SK-N-SH (cell line): ENCODE results near the gene ENOX1. TPM values are rescaled to one million over a fixed set of nuclear protein-coding genes. Genes with fewer than 3 reads are reported as not detected.

Experiments
- CTCF ChIA-PET: fragments of 300-600, 350-600 bp; formaldehyde crosslinking; extraction: SDS; loops from one replicate; lab custom pipeline; 2021; lab: Yijun Ruan, JAX
- POLR2A ChIA-PET: fragments of 350-600 bp; sonication (Branson Sonifier 250); formaldehyde crosslinking; extraction: SDS; loops from one replicate; lab custom pipeline; 2020; ENCODE audit warnings: antibody characterized with exemption, inconsistent platforms; lab: Yijun Ruan, JAX
- DNase-seq: peaks from one replicate; pipeline ENCODE4 v3.0.0; 2012
- H2AFZ ChIP-seq: fragments of 200-600 bp; sonication (generic); 2 replicates; pipeline ENCODE4 v1.8.1; 2016; ENCODE audit warnings: antibody characterized with exemption, mild to moderate bottlenecking, low read depth
- H3F3A ChIP-seq: fragments of 200-600 bp; sonication (generic); replicated peaks from 2 replicates; pipeline ENCODE3; 2016; ENCODE audit warnings: antibody characterized with exemption, mild to moderate bottlenecking; ENCODE audit not compliant: insufficient read depth
- H3K27ac ChIP-seq, 2 experiments: fragments of 200-500 bp in 1 of 2; fragments of 200-600 bp in 1 of 2; sonication (Bioruptor generic) in 1 of 2; sonication (generic), shearing (Covaris generic) in 1 of 2; 2 replicates each; pipeline versions ENCODE4 v1.5.1 to v1.6.1; 2014 to 2016; ENCODE audit warnings: low read depth in 2 of 2, inconsistent platforms in 1 of 2, low read length in 1 of 2, mild to moderate bottlenecking in 1 of 2, mixed read lengths in 1 of 2
- H3K27me3 ChIP-seq: fragments of 200-600 bp; sonication (generic), shearing (Covaris generic); 2 replicates; pipeline ENCODE4 v1.6.1; 2016; ENCODE audit warnings: mixed run types; ENCODE audit not compliant: insufficient read depth
- H3K36me3 ChIP-seq, 2 experiments: fragments of 200-500 bp in 1 of 2; fragments of 200-600 bp in 1 of 2; sonication (Bioruptor generic) in 1 of 2; sonication (generic) in 1 of 2; replicated peaks in 1 of 2; 2 replicates each; pipeline versions ENCODE3 to v1.5.1; 2014 to 2016; ENCODE audit warnings: low read length in 1 of 2, mild to moderate bottlenecking in 1 of 2; ENCODE audit not compliant: insufficient read depth in 2 of 2, control insufficient read depth in 1 of 2
- H3K4me1 ChIP-seq, 2 experiments: fragments of 200-500 bp in 1 of 2; fragments of 200-600 bp in 1 of 2; sonication (Bioruptor generic) in 1 of 2; sonication (generic), shearing (Covaris generic) in 1 of 2; 2 replicates each; pipeline versions ENCODE4 v1.5.1 to v1.6.1; 2014 to 2016; ENCODE audit warnings: low read depth in 1 of 2, low read length in 1 of 2, mixed run types in 1 of 2; ENCODE audit not compliant: insufficient read depth in 2 of 2, control insufficient read depth in 1 of 2
- H3K4me2 ChIP-seq: fragments of 200-600 bp; sonication (generic), shearing (Covaris generic); 2 replicates; pipeline ENCODE4 v1.6.1; 2017; ENCODE audit warnings: mixed run types
- H3K4me3 ChIP-seq, 2 experiments: fragments of 200-500 bp in 1 of 2; fragments of 200-600 bp in 1 of 2; sonication (Bioruptor generic) in 1 of 2; sonication (generic), shearing (Covaris generic) in 1 of 2; 2 replicates each; pipeline versions ENCODE4 v1.5.1 to v1.8.1; 2014 to 2016; ENCODE audit warnings: low read depth in 2 of 2, inconsistent platforms in 1 of 2, low read length in 1 of 2, mild to moderate bottlenecking in 1 of 2, mixed read lengths in 1 of 2, moderate library complexity in 1 of 2
- H3K79me2 ChIP-seq: fragments of 200-600 bp; sonication (generic); 2 replicates; pipeline ENCODE4 v1.8.1; 2017; ENCODE audit warnings: mild to moderate bottlenecking; ENCODE audit not compliant: insufficient read depth
- H3K9ac ChIP-seq: fragments of 200-600 bp; sonication (generic); 2 replicates; pipeline ENCODE4 v1.6.1; 2017; ENCODE audit warnings: mixed run types
- H3K9me2 ChIP-seq: fragments of 200-600 bp; sonication (generic); 2 replicates; pipeline ENCODE4 v1.6.1; 2017; ENCODE audit warnings: mixed run types
- H3K9me3 ChIP-seq: fragments of 200-600 bp; sonication (generic); 2 replicates; pipeline ENCODE4 v1.6.1; 2017; ENCODE audit warnings: mixed run types, mild to moderate bottlenecking, moderate library complexity
- H4K20me1 ChIP-seq: fragments of 200-600 bp; sonication (generic); 2 replicates; pipeline ENCODE4 v1.6.1; 2017; ENCODE audit warnings: mild to moderate bottlenecking, mixed run types; ENCODE audit not compliant: insufficient read depth
- CHD2 ChIP-seq: fragments of 150-350 bp; IDR thresholded peaks from 2 replicates; pipeline ENCODE4 v1.6.1; 2018; ENCODE audit warnings: low read length; ENCODE audit not compliant: partially characterized antibody
- CTCF ChIP-seq: fragments of 200-600 bp; sonication (generic); IDR thresholded peaks from 2 replicates; pipeline ENCODE4 v1.6.1; 2017; ENCODE audit warnings: antibody characterized with exemption, mild to moderate bottlenecking, moderate library complexity
- ELF1 ChIP-seq: IDR thresholded peaks from 2 replicates; pipeline ENCODE4 v1.4.0; 2012
- MEF2A ChIP-seq: IDR thresholded peaks from 2 replicates; pipeline ENCODE4 v1.4.0; 2012; ENCODE audit warnings: low read depth, borderline replicate concordance
- POLR2AphosphoS5 ChIP-seq: IDR thresholded peaks from 2 replicates; pipeline ENCODE4 v1.6.1; 2012; ENCODE audit warnings: low read depth, low read length
- RCOR1 ChIP-seq: fragments of 150-350 bp; IDR thresholded peaks from 2 replicates; pipeline ENCODE4 v1.6.1; 2017; ENCODE audit warnings: antibody characterized with exemption, low read length
- RFX5 ChIP-seq: IDR thresholded peaks from 2 replicates; pipeline ENCODE4 v1.6.1; 2012; ENCODE audit warnings: mild to moderate bottlenecking, improper control_type of control experiment, low read length
- SIN3A ChIP-seq: IDR thresholded peaks from 2 replicates; pipeline ENCODE4 v1.6.1; 2012; ENCODE audit warnings: low read depth, mild to moderate bottlenecking, low read length, moderate library complexity, borderline replicate concordance
- TAF1 ChIP-seq: IDR thresholded peaks from 2 replicates; pipeline ENCODE4 v1.6.1; 2012; ENCODE audit warnings: low read depth, mild to moderate bottlenecking, low read length, moderate library complexity, borderline replicate concordance
- TCF12 ChIP-seq: IDR thresholded peaks from 2 replicates; pipeline ENCODE4 v1.4.0; 2012
- TEAD4 ChIP-seq: IDR thresholded peaks from 2 replicates; pipeline ENCODE4 v1.4.0; 2012; ENCODE audit warnings: mild to moderate bottlenecking, borderline replicate concordance; ENCODE audit not compliant: insufficient read depth
- USF1 ChIP-seq: IDR thresholded peaks from 2 replicates; pipeline ENCODE4 v1.4.0; 2012; ENCODE audit warnings: low read depth, borderline replicate concordance
- YY1 ChIP-seq: IDR thresholded peaks from 2 replicates; pipeline ENCODE4 v1.4.0; 2012; ENCODE audit warnings: low read depth, mild to moderate bottlenecking
- WGBS: methylation state at CpG from one replicate; pipeline ENCODE4 v1.1.6; 2017; ENCODE audit warnings: low lambda C conversion rate; 5-methylcytosine and 5-hydroxymethylcytosine counted together
- polyA plus RNA-seq, 3 experiments: library from polyadenylated mRNA; depleted of rRNA; stranded (reverse); fragments of >200 nt; gene quantifications; 2 replicates each; pipeline ENCODE4 v1.2.3, GENCODE V29; 2012
- TF ChIP-seq, protein P1 (sequence below): fragments of 150-350 bp; IDR thresholded peaks from 2 replicates; pipeline ENCODE4 v1.6.1; 2017; ENCODE audit warnings: antibody characterized with exemption, low read length, low read depth, borderline replicate concordance
- TF ChIP-seq, protein P2 (sequence below): fragments of 150-350 bp; IDR thresholded peaks from 2 replicates; pipeline ENCODE4 v1.6.1; 2016; ENCODE audit warnings: mild to moderate bottlenecking, low read depth, low read length

The ENOX1 gene
- polyA plus RNA-seq, 1 of the 3 experiments (the other 2 are of a cell fraction), result 5.8 TPM

DNA sequence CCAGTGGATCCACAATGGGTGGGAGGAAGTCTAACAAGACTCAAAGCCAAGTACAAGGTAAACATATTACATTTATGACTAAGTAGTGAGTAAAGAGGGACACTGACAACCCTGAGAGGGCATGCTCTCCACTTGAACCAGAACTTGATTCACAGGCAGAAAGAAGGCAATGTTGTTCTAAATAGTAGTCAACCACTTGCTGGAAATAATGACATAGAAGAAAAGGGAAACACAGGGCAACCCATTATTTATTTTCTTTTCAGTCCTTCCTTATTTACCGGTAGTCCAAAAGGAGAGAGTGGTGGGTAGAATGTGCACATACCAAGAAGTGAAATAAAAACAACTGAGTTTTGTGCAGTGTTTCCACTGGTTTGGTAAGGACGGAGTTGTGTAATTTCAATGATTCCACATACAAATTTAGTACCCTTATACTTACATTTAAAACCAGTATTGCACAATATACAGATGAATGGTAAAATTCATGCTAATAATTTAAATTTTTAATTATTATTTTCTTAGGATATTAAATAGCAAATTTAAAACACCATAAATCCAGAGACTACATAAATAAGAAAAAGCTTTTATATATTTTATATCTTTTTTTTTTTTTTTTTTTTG, 65.9 kb downstream of the ENOX1 start:
- Histone ChIP-seq H3K9me2 (no peaks in the 10 kb centered on the region), H3K9me3 (peaks cover 5% of the 10 kb centered on the region; the same call in 1 of the 2 replicates), H3K4me2 (no peak overlapping the region), H3K27ac (no peak overlapping the region), H3K9ac (no peak overlapping the region), H3K36me3 (no peaks in the 10 kb centered on the region), H2AFZ (no peak overlapping the region), H3K79me2 (no peaks in the 10 kb centered on the region; the same call in 1 of the 2 replicates), H3F3A (peaks cover 5% of the 10 kb centered on the region), H3K4me1 (no peaks in the 10 kb centered on the region; a peak in 1 of 4 replicates), H4K20me1 (no peaks in the 10 kb centered on the region), H3K27me3 (no peaks in the 10 kb centered on the region), H3K4me3 (no peak overlapping the region)
- POLR2A ChIA-PET, result no interaction called here
- TF ChIP-seq TAF1, result no peak
- no peak for TF ChIP-seq RCOR1
- TF ChIP-seq CHD2, result no peak
- no peak for TF ChIP-seq TCF12
- no peak for TF ChIP-seq POLR2AphosphoS5
- no peak for TF ChIP-seq YY1
- no peak for TF ChIP-seq TEAD4
- TF ChIP-seq CTCF, result no peak
- TF ChIP-seq SIN3A, result no peak
- TF ChIP-seq, protein P1, sequence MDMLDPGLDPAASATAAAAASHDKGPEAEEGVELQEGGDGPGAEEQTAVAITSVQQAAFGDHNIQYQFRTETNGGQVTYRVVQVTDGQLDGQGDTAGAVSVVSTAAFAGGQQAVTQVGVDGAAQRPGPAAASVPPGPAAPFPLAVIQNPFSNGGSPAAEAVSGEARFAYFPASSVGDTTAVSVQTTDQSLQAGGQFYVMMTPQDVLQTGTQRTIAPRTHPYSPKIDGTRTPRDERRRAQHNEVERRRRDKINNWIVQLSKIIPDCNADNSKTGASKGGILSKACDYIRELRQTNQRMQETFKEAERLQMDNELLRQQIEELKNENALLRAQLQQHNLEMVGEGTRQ, result no peak
- TF ChIP-seq RFX5, result no peak
- TF ChIP-seq USF1, result no peak
- TF ChIP-seq MEF2A, result no peak
- TF ChIP-seq, protein P2, sequence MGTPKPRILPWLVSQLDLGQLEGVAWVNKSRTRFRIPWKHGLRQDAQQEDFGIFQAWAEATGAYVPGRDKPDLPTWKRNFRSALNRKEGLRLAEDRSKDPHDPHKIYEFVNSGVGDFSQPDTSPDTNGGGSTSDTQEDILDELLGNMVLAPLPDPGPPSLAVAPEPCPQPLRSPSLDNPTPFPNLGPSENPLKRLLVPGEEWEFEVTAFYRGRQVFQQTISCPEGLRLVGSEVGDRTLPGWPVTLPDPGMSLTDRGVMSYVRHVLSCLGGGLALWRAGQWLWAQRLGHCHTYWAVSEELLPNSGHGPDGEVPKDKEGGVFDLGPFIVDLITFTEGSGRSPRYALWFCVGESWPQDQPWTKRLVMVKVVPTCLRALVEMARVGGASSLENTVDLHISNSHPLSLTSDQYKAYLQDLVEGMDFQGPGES, result no peak
- no peak for TF ChIP-seq ELF1
- WGBS, result 45% methylated on average over 2 of the region's 2 CpGs
- CTCF ChIA-PET, result no interaction called here
- no peak for DNase-seq
